Amniotic epithelial cell (primary cell): Measurements from ENCODE around the gene PITPNM3.

Experiments used
- DNase-seq: peaks from one replicate; pipeline ENCODE4 v3.0.0-alpha.2; 2010; ENCODE audit warnings: low read depth

Gene PITPNM3

GRCh38 chr17:6462692-6463091 is 93.7 kb downstream of the PITPNM3 start:
- no peak for DNase-seq

GRCh38 chr17:6461792-6462524 is 94.4 kb downstream of the PITPNM3 start:
- peak; percentile 20 for DNase-seq

- no peak for DNase-seq
Measured at GRCh38 chr17:6461246-6461645, 95.1 kb downstream of the PITPNM3 start.

- DNase-seq = no peak
Measured at GRCh38 chr17:6460531-6461161, 95.7 kb downstream of the PITPNM3 start.

- DNase-seq = no peak
Measured at GRCh38 chr17:6458460-6458950, 97.8 kb downstream of the PITPNM3 start.

- peak; percentile 34 for DNase-seq
Measured at GRCh38 chr17:6457688-6458459, 98.5 kb downstream of the PITPNM3 start.

GRCh38 chr17:6456914-6457687 is 99.3 kb downstream of the PITPNM3 start:
- peak; percentile 44 for DNase-seq

- DNase-seq = no peak
Measured at GRCh38 chr17:6456321-6456720, 100.0 kb downstream of the PITPNM3 start.

- peak; percentile 20 for DNase-seq
Measured at GRCh38 chr17:6455321-6455705, 101.0 kb downstream of the PITPNM3 start.

- DNase-seq = no peak
Measured at GRCh38 chr17:6454495-6455320, 101.6 kb downstream of the PITPNM3 start.

- no peak for DNase-seq
Measured at GRCh38 chr17:6453279-6454024, 102.9 kb downstream of the PITPNM3 start.

- DNase-seq = no peak
Measured at GRCh38 chr17:6452471-6453266, 103.7 kb downstream of the PITPNM3 start.

GRCh38 chr17:6450926-6451832 is 105.2 kb downstream of the PITPNM3 start:
- no peak for DNase-seq

- no peak for DNase-seq
Measured at GRCh38 chr17:6449307-6449706, 107.0 kb downstream of the PITPNM3 start.

GRCh38 chr17:6448473-6448872 is 107.9 kb downstream of the PITPNM3 start:
- DNase-seq = no peak

GRCh38 chr17:6446516-6447100 is 109.7 kb downstream of the PITPNM3 start:
- DNase-seq = no peak

- DNase-seq = no peak
Measured at GRCh38 chr17:6444571-6445335, 111.6 kb downstream of the PITPNM3 start.
